Hepatocyte (in vitro differentiated cells): ENCODE data around the gene CDC25C. TPM values are rescaled to one million over a fixed set of nuclear protein-coding genes. Genes with fewer than 3 reads are reported as not detected.

ENCODE experiments used
- DNase-seq: peaks from one replicate; pipeline ENCODE4 v3.0.0-alpha.2; 2016; ENCODE audit warnings: low spot score
- H2AFZ ChIP-seq: fragments of 200-600 bp; sonication (generic); 2 replicates; pipeline ENCODE4 v1.6.0; 2016; ENCODE audit warnings: antibody characterized with exemption, mild to moderate bottlenecking
- H3K27ac ChIP-seq: fragments of 200-600 bp; sonication (generic); 2 replicates; pipeline ENCODE4 v1.5.1; 2016; ENCODE audit warnings: mild to moderate bottlenecking
- H3K27me3 ChIP-seq: fragments of 200-600 bp; sonication (generic); 2 replicates; pipeline ENCODE4 v1.6.1; 2016
- H3K36me3 ChIP-seq: fragments of 200-600 bp; sonication (generic); replicated peaks from 2 replicates; pipeline ENCODE4 v1.5.1; 2016; ENCODE audit warnings: low read depth; ENCODE audit not compliant: insufficient read depth
- H3K4me1 ChIP-seq: fragments of 200-600 bp; sonication (generic); 2 replicates; pipeline ENCODE4 v1.5.1; 2016; ENCODE audit warnings: mild to moderate bottlenecking, moderate library complexity; ENCODE audit not compliant: insufficient read depth
- H3K4me2 ChIP-seq: fragments of 200-600 bp; sonication (generic); 2 replicates; pipeline ENCODE4 v1.6.0; 2016
- H3K4me3 ChIP-seq: fragments of 200-600 bp; sonication (generic); 2 replicates; pipeline ENCODE4 v1.5.1; 2016; ENCODE audit warnings: mild to moderate bottlenecking
- H3K79me2 ChIP-seq: fragments of 200-600 bp; sonication (generic); 2 replicates; pipeline ENCODE4 v1.6.0; 2017; ENCODE audit warnings: mild to moderate bottlenecking
- H3K9me2 ChIP-seq: fragments of 200-600 bp; sonication (generic); replicated peaks from 2 replicates; pipeline ENCODE4 v1.6.0; 2017; ENCODE audit warnings: mild to moderate bottlenecking; ENCODE audit not compliant: insufficient read depth
- H3K9me3 ChIP-seq: fragments of 200-600 bp; sonication (generic); 2 replicates; pipeline ENCODE4 v1.5.1; 2016; ENCODE audit warnings: low read depth, mild to moderate bottlenecking
- H4K20me1 ChIP-seq: fragments of 200-600 bp; sonication (generic); 2 replicates; pipeline ENCODE4 v1.6.0; 2016; ENCODE audit warnings: mild to moderate bottlenecking; ENCODE audit not compliant: insufficient read depth, poor library complexity, severe bottlenecking
- EZH2 ChIP-seq: fragments of 200-600 bp; sonication (generic); IDR thresholded peaks from 2 replicates; pipeline ENCODE4 v1.6.1; 2016; ENCODE audit warnings: antibody characterized with exemption, mild to moderate bottlenecking, borderline replicate concordance
- EZH2phosphoT487 ChIP-seq: fragments of 200-600 bp; sonication (generic); IDR thresholded peaks from one replicate; pipeline ENCODE4 v1.6.1; 2018; ENCODE audit warnings: antibody characterized with exemption, mild to moderate bottlenecking, low read depth, moderate library complexity; ENCODE audit not compliant: unreplicated experiment, severe bottlenecking
- WGBS: methylation state at CpG from one replicate; pipeline ENCODE4 v1.1.6; 2016; ENCODE audit warnings: low lambda C conversion rate; ENCODE audit errors: missing lambda C conversion rate; 5-methylcytosine and 5-hydroxymethylcytosine counted together
- polyA plus RNA-seq: library from polyadenylated mRNA; unstranded; fragments of >200 nt; fragmentation: Nextera tagmentation; extraction: Ambion mirVana; gene quantifications from 2 replicates; pipeline ENCODE4 v1.2.1, GENCODE V29; 2016
- total RNA-seq: library from RNA; depleted of rRNA; stranded (reverse); fragments of >200 nt; gene quantifications from 2 replicates; pipeline ENCODE4 v1.2.3, GENCODE V29; 2014
- TF ChIP-seq, protein P1 (sequence below): fragments of 200-600 bp; sonication (generic); IDR thresholded peaks from 2 replicates; pipeline ENCODE4 v1.5.1; 2016; ENCODE audit warnings: antibody characterized with exemption, mild to moderate bottlenecking; ENCODE audit not compliant: poor library complexity

CDC25C gene
- total and polyA plus RNA-seq, 2 experiments from 2014 or later, result 1.6 to 3.7 TPM

DNA sequence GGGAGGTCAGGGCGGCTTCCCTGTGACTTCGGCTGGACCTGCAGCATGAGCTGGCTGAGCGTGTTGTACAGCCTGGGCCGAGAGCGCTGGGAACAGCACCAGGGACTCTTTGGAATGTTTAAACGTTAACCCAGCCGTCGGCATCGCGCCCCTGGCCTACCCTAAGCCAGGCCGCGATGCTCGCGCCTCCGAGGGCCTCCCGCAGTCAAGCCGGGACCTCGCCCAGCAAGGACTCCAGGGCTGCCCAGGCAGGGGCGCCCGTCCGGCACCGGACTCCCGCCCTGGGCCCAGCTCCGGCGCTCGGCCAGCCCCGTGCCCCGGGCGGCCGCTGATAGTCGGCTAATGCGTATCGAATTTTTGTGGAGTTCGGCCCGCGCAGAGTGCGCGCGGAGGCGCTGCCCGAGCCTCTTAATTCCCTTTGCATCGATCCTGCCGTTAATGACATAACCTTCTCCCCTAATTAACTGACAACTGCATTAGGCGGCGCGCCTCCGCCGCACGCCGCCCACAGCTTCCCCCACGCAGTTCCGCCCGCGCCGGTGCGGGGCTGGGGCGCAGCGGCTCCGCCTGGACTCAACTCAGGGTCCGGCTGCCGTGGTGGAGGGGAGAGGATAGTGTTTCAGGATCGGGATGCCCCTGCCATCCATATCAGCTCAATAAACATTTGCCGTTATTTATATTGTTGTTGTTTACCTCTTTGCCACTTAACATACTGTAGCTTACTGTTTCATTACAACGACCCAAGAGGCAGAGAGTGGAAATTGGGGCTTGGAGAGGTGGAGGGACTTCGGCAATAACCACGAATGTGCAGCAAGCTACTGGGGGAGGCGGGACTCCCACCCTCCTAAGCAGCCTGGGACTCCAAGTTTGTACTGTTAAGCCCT lies 89.7 kb downstream of the CDC25C start:
- TF ChIP-seq, protein P1, sequence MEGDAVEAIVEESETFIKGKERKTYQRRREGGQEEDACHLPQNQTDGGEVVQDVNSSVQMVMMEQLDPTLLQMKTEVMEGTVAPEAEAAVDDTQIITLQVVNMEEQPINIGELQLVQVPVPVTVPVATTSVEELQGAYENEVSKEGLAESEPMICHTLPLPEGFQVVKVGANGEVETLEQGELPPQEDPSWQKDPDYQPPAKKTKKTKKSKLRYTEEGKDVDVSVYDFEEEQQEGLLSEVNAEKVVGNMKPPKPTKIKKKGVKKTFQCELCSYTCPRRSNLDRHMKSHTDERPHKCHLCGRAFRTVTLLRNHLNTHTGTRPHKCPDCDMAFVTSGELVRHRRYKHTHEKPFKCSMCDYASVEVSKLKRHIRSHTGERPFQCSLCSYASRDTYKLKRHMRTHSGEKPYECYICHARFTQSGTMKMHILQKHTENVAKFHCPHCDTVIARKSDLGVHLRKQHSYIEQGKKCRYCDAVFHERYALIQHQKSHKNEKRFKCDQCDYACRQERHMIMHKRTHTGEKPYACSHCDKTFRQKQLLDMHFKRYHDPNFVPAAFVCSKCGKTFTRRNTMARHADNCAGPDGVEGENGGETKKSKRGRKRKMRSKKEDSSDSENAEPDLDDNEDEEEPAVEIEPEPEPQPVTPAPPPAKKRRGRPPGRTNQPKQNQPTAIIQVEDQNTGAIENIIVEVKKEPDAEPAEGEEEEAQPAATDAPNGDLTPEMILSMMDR, result no peak
- TF ChIP-seq EZH2, result peak; percentile 82
- TF ChIP-seq EZH2phosphoT487, result no peak
- Histone ChIP-seq H4K20me1 (no peaks in the 10 kb centered on the region), H3K4me3 (peak overlapping the region; percentile 38), H3K27ac (no peak overlapping the region), H3K9me2 (no peaks in the 10 kb centered on the region), H3K9me3 (no peaks in the 10 kb centered on the region), H3K36me3 (no peaks in the 10 kb centered on the region), H3K79me2 (no peaks in the 10 kb centered on the region), H3K4me2 (peak overlapping the region; percentile 90), H2AFZ (peak overlapping the region; percentile 88), H3K4me1 (peaks cover 8% of the 10 kb centered on the region), H3K27me3 (peaks cover 45% of the 10 kb centered on the region)
- DNase-seq, result peak; percentile 46
- 6% methylated on average over 62 of the region's 67 CpGs for WGBS

DNA sequence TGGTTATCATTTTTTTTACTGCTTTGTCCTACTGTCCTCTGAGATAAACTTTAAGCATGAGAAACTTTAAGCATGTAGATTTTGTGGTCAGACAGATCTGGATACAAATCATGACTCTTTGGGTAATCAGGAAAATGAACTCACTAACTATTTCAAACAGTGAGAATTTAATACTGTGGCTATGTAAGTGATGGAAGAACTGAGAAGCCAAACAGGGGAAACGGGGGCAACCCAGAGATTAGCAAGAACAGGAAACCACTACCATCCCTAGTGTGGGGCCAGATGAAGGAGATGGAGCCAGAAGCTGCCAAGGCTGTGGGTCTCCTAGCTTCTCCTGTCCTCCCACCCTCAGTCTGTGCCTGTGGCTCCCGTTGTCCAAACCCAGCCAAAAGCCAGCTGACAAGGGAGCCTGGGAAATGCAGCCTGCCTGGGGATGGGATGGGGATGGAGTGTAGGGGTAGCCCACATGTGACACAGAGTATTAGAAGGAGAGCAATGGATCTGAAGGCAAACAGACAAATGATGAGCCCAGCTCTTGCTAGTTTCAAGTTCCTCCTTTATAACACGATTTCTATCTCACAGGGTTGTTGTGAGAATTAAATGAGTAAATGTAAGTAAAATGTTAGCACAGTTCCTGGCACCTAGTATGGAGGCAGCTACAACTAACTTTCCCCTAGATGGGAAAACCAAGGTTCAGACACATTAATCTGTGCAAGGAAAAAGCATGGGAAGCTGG lies 90.8 kb downstream of the CDC25C start:
- Histone ChIP-seq H3K27me3 (peaks cover 45% of the 10 kb centered on the region), H3K27ac (no peak overlapping the region), H3K4me2 (no peak overlapping the region), H2AFZ (no peak overlapping the region), H3K4me3 (no peak overlapping the region), H3K36me3 (no peaks in the 10 kb centered on the region), H3K9me2 (no peaks in the 10 kb centered on the region), H3K79me2 (no peaks in the 10 kb centered on the region), H4K20me1 (no peaks in the 10 kb centered on the region), H3K9me3 (no peaks in the 10 kb centered on the region), H3K4me1 (peaks cover 8% of the 10 kb centered on the region)
- TF ChIP-seq EZH2 (no peak), EZH2phosphoT487 (no peak)
- TF ChIP-seq, protein P1, result no peak
- no peak for DNase-seq
- 76% methylated on average over 3 of the region's 3 CpGs for WGBS

DNA sequence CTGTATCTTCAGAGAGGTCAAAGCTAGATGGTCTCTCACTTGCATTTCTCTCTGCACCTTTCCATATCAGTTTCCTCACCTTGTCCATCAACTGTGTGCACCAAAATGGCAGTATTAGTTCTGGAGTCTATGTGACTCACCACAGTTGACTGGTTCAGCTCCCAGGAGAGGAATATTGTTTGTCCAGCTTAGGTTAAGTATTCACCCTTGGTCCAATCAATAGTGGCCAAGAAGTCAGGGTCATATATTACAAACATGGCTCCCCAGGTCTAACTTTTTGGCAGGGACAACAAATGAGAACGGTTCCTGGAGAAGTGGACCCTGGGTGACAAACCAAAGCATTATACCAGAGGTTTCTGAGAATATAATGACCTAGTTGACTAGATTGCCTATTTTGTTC lies 93.6 kb downstream of the CDC25C start:
- Histone ChIP-seq H3K9me2 (no peaks in the 10 kb centered on the region), H3K9me3 (no peaks in the 10 kb centered on the region), H3K4me1 (peaks cover 8% of the 10 kb centered on the region), H3K36me3 (no peaks in the 10 kb centered on the region), H3K27ac (no peak overlapping the region), H3K79me2 (no peaks in the 10 kb centered on the region), H3K27me3 (peaks cover 32% of the 10 kb centered on the region), H4K20me1 (no peaks in the 10 kb centered on the region), H2AFZ (no peak overlapping the region), H3K4me3 (no peak overlapping the region), H3K4me2 (no peak overlapping the region)
- DNase-seq, result no peak
- WGBS, result 68% methylated on average over 1 of the region's 1 CpG
- no peak for TF ChIP-seq EZH2phosphoT487
- TF ChIP-seq, protein P1, result no peak
- no peak for TF ChIP-seq EZH2

Other genes with a start within 250 kb of the CDC25C start
- not detected in 2 replicates for gene WNT8A, start 247.8 kb downstream of the CDC25C start, total RNA-seq
- gene WNT8A, start 247.8 kb downstream of the CDC25C start, polyA plus RNA-seq, result not detected in 2 replicates
- gene NME5, start 192.4 kb downstream of the CDC25C start, total RNA-seq, result 2.2 and 2.3 TPM in 2 replicates
- 1.8 and 2.6 TPM in 2 replicates for gene NME5, start 192.4 kb downstream of the CDC25C start, polyA plus RNA-seq
- gene BRD8, start 153.2 kb downstream of the CDC25C start, total RNA-seq, result 39.2 and 50.9 TPM in 2 replicates
- gene BRD8, start 153.2 kb downstream of the CDC25C start, polyA plus RNA-seq, result 50.7 and 53.0 TPM in 2 replicates
- 12.0 and 12.3 TPM in 2 replicates for gene KIF20A, start 152.7 kb downstream of the CDC25C start, total RNA-seq
- gene KIF20A, start 152.7 kb downstream of the CDC25C start, polyA plus RNA-seq, result 9.0 and 10.5 TPM in 2 replicates
- gene CDC23, start 118.5 kb downstream of the CDC25C start, total RNA-seq, result 32.3 and 33.2 TPM in 2 replicates
- 31.0 and 35.0 TPM in 2 replicates for gene CDC23, start 118.5 kb downstream of the CDC25C start, polyA plus RNA-seq
- gene GFRA3, start 57.2 kb downstream of the CDC25C start, total RNA-seq, result 1.6 and 2.2 TPM in 2 replicates
- gene GFRA3, start 57.2 kb downstream of the CDC25C start, polyA plus RNA-seq, result 3.2 and 4.2 TPM in 2 replicates
- gene FAM53C, start 6.5 kb upstream of the CDC25C start, total RNA-seq, result 33.6 and 33.7 TPM in 2 replicates
- 27.4 and 31.0 TPM in 2 replicates for gene FAM53C, start 6.5 kb upstream of the CDC25C start, polyA plus RNA-seq
- 56.6 and 67.8 TPM in 2 replicates for gene KDM3B, start 20.9 kb upstream of the CDC25C start, total RNA-seq
- 19.0 and 22.1 TPM in 2 replicates for gene KDM3B, start 20.9 kb upstream of the CDC25C start, polyA plus RNA-seq
- 0.67 and 3.2 TPM in 2 replicates for gene REEP2, start 107.3 kb upstream of the CDC25C start, total RNA-seq
- gene REEP2, start 107.3 kb upstream of the CDC25C start, polyA plus RNA-seq, result 0.66 and 1.9 TPM in 2 replicates
- 64.2 and 95.4 TPM in 2 replicates for gene EGR1, start 133.7 kb upstream of the CDC25C start, total RNA-seq
- gene EGR1, start 133.7 kb upstream of the CDC25C start, polyA plus RNA-seq, result 336 and 434 TPM in 2 replicates
- gene ETF1, start 211.4 kb upstream of the CDC25C start, total RNA-seq, result 90.5 and 93.3 TPM in 2 replicates
- gene ETF1, start 211.4 kb upstream of the CDC25C start, polyA plus RNA-seq, result 35.3 and 42.6 TPM in 2 replicates
- 383 and 429 TPM in 2 replicates for gene HSPA9, start 243.6 kb upstream of the CDC25C start, total RNA-seq
- 211 and 212 TPM in 2 replicates for gene HSPA9, start 243.6 kb upstream of the CDC25C start, polyA plus RNA-seq